Stimulated activated CD4-positive, alpha-beta T cell treated with anti-CD3 and anti-CD28 coated beads, Interleukin-1b, Interleukin-23, amount 100 ng/mL, for 48 hours (primary cell): ENCODE results near the gene TNIK.
"Not testable (repeated sequence)": the region's sequence is repeated elsewhere in the genome, so short reads cannot be mapped to it uniquely, and the experiment has no call there.

Source experiments
- DNase-seq: peaks from one replicate; pipeline ENCODE4 v3.0.0-alpha.2; 2020

The TNIK gene

GRCh38 chr3:171245796-171246765, 214.1 kb downstream of the TNIK start:
- no peak for DNase-seq

GRCh38 chr3:171242951-171243350, 217.3 kb downstream of the TNIK start:
- DNase-seq = no peak

GRCh38 chr3:171242170-171242569, 218.0 kb downstream of the TNIK start:
- no peak for DNase-seq

- DNase-seq = not testable (repeated sequence)
These were observed 218.6 kb downstream of the TNIK start for GRCh38 chr3:171241655-171242054.

GRCh38 chr3:171240504-171240835, 219.7 kb downstream of the TNIK start:
- DNase-seq = no peak

- DNase-seq = no peak
These were observed 220.3 kb downstream of the TNIK start for GRCh38 chr3:171239757-171240503.

- no peak for DNase-seq
These were observed 223.2 kb downstream of the TNIK start for GRCh38 chr3:171237009-171237385.

GRCh38 chr3:171236265-171237008, 223.8 kb downstream of the TNIK start:
- no peak for DNase-seq

GRCh38 chr3:171234298-171235010, 225.8 kb downstream of the TNIK start:
- DNase-seq = no peak

- no peak for DNase-seq
These were observed 228.8 kb downstream of the TNIK start for GRCh38 chr3:171231361-171231760.

- no peak for DNase-seq
These were observed 229.3 kb downstream of the TNIK start for GRCh38 chr3:171230865-171231264.

- DNase-seq = no peak
These were observed 231.0 kb downstream of the TNIK start for GRCh38 chr3:171229173-171229572.

- DNase-seq = no peak
These were observed 232.0 kb downstream of the TNIK start for GRCh38 chr3:171228240-171228639.

GRCh38 chr3:171227828-171228227, 232.4 kb downstream of the TNIK start:
- no peak for DNase-seq

GRCh38 chr3:171227359-171227758, 232.8 kb downstream of the TNIK start:
- no peak for DNase-seq

GRCh38 chr3:171226794-171227193, 233.4 kb downstream of the TNIK start:
- DNase-seq = no peak

- DNase-seq = no peak
These were observed 234.5 kb downstream of the TNIK start for GRCh38 chr3:171225708-171226107.

GRCh38 chr3:171225165-171225564, 235.0 kb downstream of the TNIK start:
- no peak for DNase-seq

- DNase-seq = no peak
These were observed 236.8 kb downstream of the TNIK start for GRCh38 chr3:171223396-171223795.

- DNase-seq = no peak
These were observed 237.2 kb downstream of the TNIK start for GRCh38 chr3:171222995-171223394.

- DNase-seq = no peak
These were observed 238.6 kb downstream of the TNIK start for GRCh38 chr3:171221597-171221996.

- no peak for DNase-seq
These were observed 239.1 kb downstream of the TNIK start for GRCh38 chr3:171221104-171221503.

- no peak for DNase-seq
These were observed 240.9 kb downstream of the TNIK start for GRCh38 chr3:171219258-171219657.
